HCT116 (cell line): Measurements from ENCODE around the gene UVRAG. TPM values are rescaled to one million over a fixed set of nuclear protein-coding genes. Genes with fewer than 3 reads are reported as not detected.

Experiments used
- ATAC-seq: fragments of 200-7000 bp; cut with Tn5 transposase; 2 replicates; pipeline ENCODE4 v1.9.1; 2020; ENCODE audit warnings: mild to moderate bottlenecking, moderate library complexity
- BruUV-seq: library from RNA; stranded (reverse); fragments of 400-500 nt; replicated peaks from 2 replicates; lab custom pipeline; 2021; lab: Mats Ljungman, UMichigan
- CTCF ChIA-PET: fragments of 300-600 bp; sonication (Branson Sonifier 250); formaldehyde crosslinking; loops from one replicate; lab custom pipeline; 2021; ENCODE audit warnings: antibody characterized with exemption; lab: Charles Lee
- POLR2A ChIA-PET: fragments of 300-600, 350-600 bp; sonication (Branson Sonifier 250); formaldehyde crosslinking; loops from one replicate; lab custom pipeline; 2021; ENCODE audit warnings: antibody characterized with exemption; lab: Charles Lee
- RAD21 ChIA-PET, 2 experiments: fragments of 300-600 bp; sonication (Branson Sonifier 250); formaldehyde crosslinking; loops; one replicate each; lab custom pipeline; 2023; ENCODE audit warnings: low total read pairs in 2 of 2; ENCODE audit not compliant: uncharacterized antibody in 2 of 2, unreplicated experiment in 2 of 2, low non-redundant PET in 1 of 2; lab: Charles Lee
- DNase-seq: peaks from one replicate; pipeline ENCODE4 v3.0.0-alpha.2; 2010; ENCODE audit warnings: low read depth, low spot score
- H2AFZ ChIP-seq: fragments of 200-600 bp; shearing (Covaris generic), sonication (generic); 2 replicates; pipeline ENCODE4 v1.6.1; 2017; ENCODE audit warnings: low read depth, mixed run types, mixed read lengths, antibody characterized with exemption, low read length; ENCODE audit not compliant: poor library complexity, severe bottlenecking
- H3K27ac ChIP-seq: 2 replicates; pipeline ENCODE4 v1.5.1; 2012; ENCODE audit warnings: low read depth, low read length
- H3K27me3 ChIP-seq: fragments of 200-600 bp; sonication (generic); 2 replicates; pipeline ENCODE4 v1.6.1; 2016; ENCODE audit warnings: mixed run types, low read length, mixed read lengths; ENCODE audit not compliant: insufficient read depth
- H3K36me3 ChIP-seq, 2 experiments: fragments of 200-500 bp in 1 of 2; fragments of 200-600 bp in 1 of 2; sonication (Bioruptor generic) in 1 of 2; sonication (generic) in 1 of 2; 2 replicates each; pipeline versions ENCODE4 v1.5.1 to v1.6.1; 2014 to 2016; ENCODE audit warnings: low read length in 2 of 2, inconsistent platforms in 1 of 2, mixed read lengths in 1 of 2, mixed run types in 1 of 2; ENCODE audit not compliant: insufficient read depth in 2 of 2, control insufficient read depth in 1 of 2
- H3K4me1 ChIP-seq, 2 experiments: fragments of 200-600 bp in 1 of 2; sonication (generic) in 1 of 2; 2 replicates each; pipeline versions ENCODE4 v1.5.1 to v1.6.1; 2012 to 2017; ENCODE audit warnings: low read length in 2 of 2, inconsistent platforms in 1 of 2, mild to moderate bottlenecking in 1 of 2, mixed read lengths in 1 of 2, mixed run types in 1 of 2, moderate library complexity in 1 of 2; ENCODE audit not compliant: insufficient read depth in 2 of 2, control insufficient read depth in 1 of 2
- H3K4me2 ChIP-seq: fragments of 200-600 bp; sonication (generic); 2 replicates; pipeline ENCODE4 v1.6.1; 2017; ENCODE audit warnings: mixed run types, low read length, mixed read lengths
- H3K4me3 ChIP-seq, 2 experiments: fragments of 200-600 bp in 1 of 2; sonication (generic) in 1 of 2; replicated peaks in 1 of 2; 2 replicates each; pipeline ENCODE4 v1.5.1; 2011 to 2016; ENCODE audit warnings: low read length in 2 of 2, control low read depth in 1 of 2, low read depth in 1 of 2, mild to moderate bottlenecking in 1 of 2, mixed read lengths in 1 of 2, mixed run types in 1 of 2
- H3K79me2 ChIP-seq: fragments of 200-600 bp; sonication (generic); 2 replicates; pipeline ENCODE4 v1.6.1; 2017; ENCODE audit warnings: mild to moderate bottlenecking, mixed run types, low read length, moderate library complexity, mixed read lengths; ENCODE audit not compliant: insufficient read depth
- H3K9ac ChIP-seq: fragments of 200-600 bp; sonication (generic); 2 replicates; pipeline ENCODE4 v1.6.1; 2016; ENCODE audit warnings: low read length, mixed read lengths
- H3K9me2 ChIP-seq: fragments of 200-600 bp; sonication (generic), shearing (Covaris generic); 2 replicates; pipeline ENCODE4 v1.6.1; 2017; ENCODE audit warnings: mixed run types, mild to moderate bottlenecking, moderate library complexity; ENCODE audit not compliant: insufficient read depth
- H3K9me3 ChIP-seq, 2 experiments: fragments of 200-500 bp in 1 of 2; fragments of 200-600 bp in 1 of 2; sonication (Bioruptor generic) in 1 of 2; sonication (generic) in 1 of 2; 2 replicates each; pipeline ENCODE4 v1.6.1; 2014 to 2017; ENCODE audit warnings: low read length in 2 of 2, mixed read lengths in 2 of 2, inconsistent platforms in 1 of 2, low read depth in 1 of 2, mild to moderate bottlenecking in 1 of 2, mixed run types in 1 of 2, moderate library complexity in 1 of 2; ENCODE audit not compliant: control insufficient read depth in 1 of 2, insufficient read depth in 1 of 2
- H4K20me1 ChIP-seq: fragments of 200-600 bp; sonication (generic), shearing (Covaris generic); 2 replicates; pipeline ENCODE4 v1.6.1; 2017; ENCODE audit warnings: mixed run types, mild to moderate bottlenecking, moderate library complexity; ENCODE audit not compliant: insufficient read depth
- ATF3 ChIP-seq: IDR thresholded peaks from 2 replicates; pipeline ENCODE4 v1.6.1; 2012
- CBX3 ChIP-seq: IDR thresholded peaks from 2 replicates; pipeline ENCODE4 v1.6.1; 2012; ENCODE audit warnings: low read depth
- CTCF ChIP-seq, 3 experiments: fragments of 200-600 bp in 1 of 3; sonication (generic) in 1 of 3; IDR thresholded peaks in 2 of 3; conservative IDR thresholded peaks in 1 of 3; 2 replicates each; pipeline ENCODE4 v1.5.1; 2012 to 2017; ENCODE audit warnings: low read depth in 2 of 3, low read length in 2 of 3, antibody characterized with exemption in 1 of 3, borderline replicate concordance in 1 of 3, control low read depth in 1 of 3, mild to moderate bottlenecking in 1 of 3, mixed read lengths in 1 of 3, mixed run types in 1 of 3, moderate library complexity in 1 of 3; ENCODE audit not compliant: insufficient read depth in 1 of 3
- EGR1 ChIP-seq: IDR thresholded peaks from 2 replicates; pipeline ENCODE4 v1.6.1; 2012; ENCODE audit warnings: low read depth
- ELF1 ChIP-seq: IDR thresholded peaks from 2 replicates; pipeline ENCODE4 v1.6.1; 2012; ENCODE audit warnings: low read depth, borderline replicate concordance
- EZH2 ChIP-seq: fragments of 200-600 bp; sonication (generic); IDR thresholded peaks from 2 replicates; pipeline ENCODE4 v1.6.1; 2017; ENCODE audit warnings: antibody characterized with exemption, mixed run types
- EZH2phosphoT487 ChIP-seq: fragments of 200-600 bp; IDR thresholded peaks from 2 replicates; pipeline ENCODE4 v1.6.1; 2018; ENCODE audit warnings: antibody characterized with exemption, borderline replicate concordance
- FOSL1 ChIP-seq: IDR thresholded peaks from 2 replicates; pipeline ENCODE4 v1.6.1; 2012; ENCODE audit warnings: low read depth
- JUND ChIP-seq: IDR thresholded peaks from 2 replicates; pipeline ENCODE4 v1.6.1; 2012
- MAX ChIP-seq: IDR thresholded peaks from 2 replicates; pipeline ENCODE4 v1.6.1; 2012
- POLR2AphosphoS5 ChIP-seq: IDR thresholded peaks from 2 replicates; pipeline ENCODE4 v1.6.1; 2011; ENCODE audit warnings: mild to moderate bottlenecking, low read depth, low read length, moderate library complexity
- RAD21 ChIP-seq: IDR thresholded peaks from 2 replicates; pipeline ENCODE4 v1.6.1; 2012; ENCODE audit warnings: low read depth, mild to moderate bottlenecking
- REST ChIP-seq: IDR thresholded peaks from 2 replicates; pipeline ENCODE4 v1.6.1; 2012; ENCODE audit warnings: low read depth
- SIN3A ChIP-seq: IDR thresholded peaks from 2 replicates; pipeline ENCODE4 v1.6.1; 2012; ENCODE audit warnings: low read depth
- SP1 ChIP-seq: IDR thresholded peaks from 2 replicates; pipeline ENCODE4 v1.6.1; 2012; ENCODE audit warnings: low read depth
- SRF ChIP-seq: IDR thresholded peaks from 2 replicates; pipeline ENCODE4 v1.6.1; 2012; ENCODE audit warnings: low read depth
- YY1 ChIP-seq: IDR thresholded peaks from 2 replicates; pipeline ENCODE4 v1.6.1; 2011; ENCODE audit warnings: low read length, low read depth, moderate library complexity, mild to moderate bottlenecking; ENCODE audit not compliant: insufficient replicate concordance; ENCODE audit errors: extremely low read depth
- ZFX ChIP-seq: fragments of 450-650 bp; IDR thresholded peaks from 2 replicates; pipeline ENCODE4 v1.6.1; 2017
- ZNF274 ChIP-seq: fragments of 200-500 bp; sonication (Bioruptor generic); IDR thresholded peaks from 2 replicates; pipeline ENCODE4 v1.6.1; 2014; ENCODE audit warnings: mild to moderate bottlenecking, low read depth, low read length, inconsistent platforms
- intact Hi-C: fragments of 100-400 bp; cut with micrococcal nuclease; formaldehyde crosslinking; loops from 2 replicates; pipeline ENCODE4 v1.10.0; 2022
- total RNA-seq: library from RNA; stranded (reverse); gene quantifications from one replicate; pipeline ENCODE4 v1.2.1, GENCODE V29; 2021; ENCODE audit not compliant: unreplicated experiment
- TF ChIP-seq, protein P1 (sequence below): IDR thresholded peaks from 2 replicates; pipeline ENCODE4 v1.6.1; 2011; ENCODE audit warnings: mild to moderate bottlenecking, low read length, moderate library complexity; ENCODE audit not compliant: insufficient replicate concordance; ENCODE audit errors: extremely low read depth

Gene UVRAG
- total RNA-seq, 1 experiment from 2014 or later = 12.3 TPM

- no peak for TF ChIP-seq REST
- TF ChIP-seq, all 23 proteins: peak for 0
These were observed 287.8 kb downstream of the UVRAG start (continued) for GRCh38 chr11:76102802-76103201.

- POLR2A ChIA-PET = no interaction called here
- H3K9me2 ChIP-seq = no peaks in the 10 kb centered on the region
- H3K4me1 ChIP-seq = no peaks in the 10 kb centered on the region
- H3K9me3 ChIP-seq = no peaks in the 10 kb centered on the region
- no peak overlapping the region for H3K9ac ChIP-seq
- no peak overlapping the region for H3K27ac ChIP-seq
- no peaks in the 10 kb centered on the region for H3K36me3 ChIP-seq
- intact Hi-C loops = no loop called here
- ATAC-seq = no peak
- H3K79me2 ChIP-seq = no peaks in the 10 kb centered on the region
- no peaks in the 10 kb centered on the region for H3K27me3 ChIP-seq
- no peak overlapping the region for H2AFZ ChIP-seq
- no peak for DNase-seq
- H4K20me1 ChIP-seq = no peaks in the 10 kb centered on the region
- CTCF ChIA-PET = no interaction called here
- H3K4me3 ChIP-seq = no peak overlapping the region
- RAD21 ChIA-PET = no interaction called here
- H3K4me2 ChIP-seq = no peak overlapping the region
- BruUV-seq = no TSS peak
- no peak for TF ChIP-seq ELF1
- TF ChIP-seq CTCF (IDR thresholded peaks at IDR 0.05 in 2 of 3, conservative IDR thresholded peaks at IDR 0.05 in 1 of 3; ENCODE audit: borderline replicate concordance in 1 of 3, insufficient read depth in 1 of 3, low read depth in 2 of 3, low read length in 2 of 3) = no peak
- no peak for TF ChIP-seq ATF3
- TF ChIP-seq CBX3 = no peak
- no peak for TF ChIP-seq SRF
- no peak for TF ChIP-seq SIN3A
- TF ChIP-seq EZH2 = no peak
- no peak for TF ChIP-seq ZNF274
- no peak for TF ChIP-seq YY1
- TF ChIP-seq POLR2AphosphoS5 = no peak
- no peak for TF ChIP-seq RAD21
- no peak for TF ChIP-seq EZH2phosphoT487
- TF ChIP-seq MAX = no peak
- TF ChIP-seq FOSL1 = no peak
- TF ChIP-seq ZFX = no peak
- TF ChIP-seq EGR1 = no peak
- TF ChIP-seq JUND = no peak
- TF ChIP-seq, protein P1, sequence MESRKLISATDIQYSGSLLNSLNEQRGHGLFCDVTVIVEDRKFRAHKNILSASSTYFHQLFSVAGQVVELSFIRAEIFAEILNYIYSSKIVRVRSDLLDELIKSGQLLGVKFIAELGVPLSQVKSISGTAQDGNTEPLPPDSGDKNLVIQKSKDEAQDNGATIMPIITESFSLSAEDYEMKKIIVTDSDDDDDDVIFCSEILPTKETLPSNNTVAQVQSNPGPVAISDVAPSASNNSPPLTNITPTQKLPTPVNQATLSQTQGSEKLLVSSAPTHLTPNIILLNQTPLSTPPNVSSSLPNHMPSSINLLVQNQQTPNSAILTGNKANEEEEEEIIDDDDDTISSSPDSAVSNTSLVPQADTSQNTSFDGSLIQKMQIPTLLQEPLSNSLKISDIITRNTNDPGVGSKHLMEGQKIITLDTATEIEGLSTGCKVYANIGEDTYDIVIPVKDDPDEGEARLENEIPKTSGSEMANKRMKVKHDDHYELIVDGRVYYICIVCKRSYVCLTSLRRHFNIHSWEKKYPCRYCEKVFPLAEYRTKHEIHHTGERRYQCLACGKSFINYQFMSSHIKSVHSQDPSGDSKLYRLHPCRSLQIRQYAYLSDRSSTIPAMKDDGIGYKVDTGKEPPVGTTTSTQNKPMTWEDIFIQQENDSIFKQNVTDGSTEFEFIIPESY = no peak
- no peak for TF ChIP-seq SP1
These were observed 288.4 kb downstream of the UVRAG start for GRCh38 chr11:76103460-76103859.
